ENCODE data around the gene SMARCA4. TPM values are rescaled to one million over a fixed set of nuclear protein-coding genes. Genes with fewer than 3 reads are reported as not detected.

Gene SMARCA4
- total and polyA plus RNA-seq, 7 donors, result 22.5 to 73.9 (median 39.1) TPM

DNA sequence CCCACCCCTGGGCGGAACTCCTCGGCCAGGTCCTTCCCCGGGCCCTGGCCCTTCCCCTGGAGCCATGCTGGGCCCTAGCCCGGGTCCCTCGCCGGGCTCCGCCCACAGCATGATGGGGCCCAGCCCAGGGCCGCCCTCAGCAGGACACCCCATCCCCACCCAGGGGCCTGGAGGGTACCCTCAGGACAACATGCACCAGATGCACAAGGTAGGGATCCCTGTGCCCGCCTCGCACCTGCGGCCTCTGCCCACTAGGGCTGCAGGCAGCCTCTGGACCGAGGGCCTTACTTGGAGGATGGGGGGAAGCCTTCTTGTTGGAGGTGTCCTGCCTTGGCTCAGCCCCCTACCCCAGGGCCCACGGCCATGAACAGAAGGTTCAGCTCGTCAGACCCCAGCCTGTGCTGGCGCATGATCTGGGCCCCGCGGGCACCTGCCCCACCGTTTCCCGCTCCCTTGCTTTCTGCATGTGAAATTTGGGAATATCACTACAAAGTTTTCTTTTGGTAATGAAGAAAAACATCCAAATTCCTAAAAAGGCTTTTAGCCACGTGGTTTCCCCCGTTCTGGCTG, 23.4 kb downstream of the SMARCA4 start:
- no peaks in the 10 kb centered on the region for H3K27me3 ChIP-seq
- TF ChIP-seq POLR2AphosphoS5 (IDR thresholded peaks at IDR 0.05) (no peak), POLR2A (IDR thresholded peaks at IDR 0.05) (no peak), EP300 (IDR thresholded peaks at IDR 0.05) (no peak)
- TF ChIP-seq, protein P1, sequence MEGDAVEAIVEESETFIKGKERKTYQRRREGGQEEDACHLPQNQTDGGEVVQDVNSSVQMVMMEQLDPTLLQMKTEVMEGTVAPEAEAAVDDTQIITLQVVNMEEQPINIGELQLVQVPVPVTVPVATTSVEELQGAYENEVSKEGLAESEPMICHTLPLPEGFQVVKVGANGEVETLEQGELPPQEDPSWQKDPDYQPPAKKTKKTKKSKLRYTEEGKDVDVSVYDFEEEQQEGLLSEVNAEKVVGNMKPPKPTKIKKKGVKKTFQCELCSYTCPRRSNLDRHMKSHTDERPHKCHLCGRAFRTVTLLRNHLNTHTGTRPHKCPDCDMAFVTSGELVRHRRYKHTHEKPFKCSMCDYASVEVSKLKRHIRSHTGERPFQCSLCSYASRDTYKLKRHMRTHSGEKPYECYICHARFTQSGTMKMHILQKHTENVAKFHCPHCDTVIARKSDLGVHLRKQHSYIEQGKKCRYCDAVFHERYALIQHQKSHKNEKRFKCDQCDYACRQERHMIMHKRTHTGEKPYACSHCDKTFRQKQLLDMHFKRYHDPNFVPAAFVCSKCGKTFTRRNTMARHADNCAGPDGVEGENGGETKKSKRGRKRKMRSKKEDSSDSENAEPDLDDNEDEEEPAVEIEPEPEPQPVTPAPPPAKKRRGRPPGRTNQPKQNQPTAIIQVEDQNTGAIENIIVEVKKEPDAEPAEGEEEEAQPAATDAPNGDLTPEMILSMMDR (IDR thresholded peaks at IDR 0.05), result no peak
- H3K4me1 ChIP-seq, result no peaks in the 10 kb centered on the region
- no peak overlapping the region for H3K4me3 ChIP-seq
- WGBS, 2 donors, result 90 to 95% methylated on average over 21 of the region's 21 CpGs
- H3K9me3 ChIP-seq, result no peaks in the 10 kb centered on the region
- H3K27ac ChIP-seq, result no peak overlapping the region
- H3K36me3 ChIP-seq, result peaks cover 8 to 53% (median 32%) of the 10 kb centered on the region in 4 donors
- intact Hi-C loops (cut with DNase I), result no loop called here
- no peak for DNase-seq

DNA sequence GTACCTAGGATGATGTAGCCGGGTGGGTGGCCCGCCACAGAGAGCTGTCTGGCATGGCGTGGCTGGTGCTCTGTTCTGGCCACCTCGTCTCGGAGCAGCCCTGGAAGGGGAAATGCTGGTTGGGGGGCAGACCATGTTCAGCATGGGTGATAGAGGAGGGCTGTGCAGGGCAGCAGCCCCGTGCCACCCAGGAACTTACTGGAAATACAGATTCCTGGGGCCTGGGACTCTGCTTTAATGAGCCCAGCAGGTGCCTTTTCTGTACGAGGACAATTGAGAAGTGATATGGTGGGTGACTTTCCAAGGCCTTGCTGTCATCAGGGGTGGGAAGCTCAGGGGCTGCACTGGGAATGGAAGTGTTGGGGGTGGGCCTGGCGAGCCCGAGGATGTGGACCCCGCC, 24.7 kb downstream of the SMARCA4 start:
- WGBS, 2 donors, result 92% methylated on average over 10 of the region's 10 CpGs
- H3K4me3 ChIP-seq, result no peak overlapping the region
- intact Hi-C loops (cut with DNase I), result no loop called here
- peaks cover 8 to 65% (median 45%) of the 10 kb centered on the region in 4 donors for H3K36me3 ChIP-seq
- no peak for TF ChIP-seq POLR2AphosphoS5 (IDR thresholded peaks at IDR 0.05)
- TF ChIP-seq EP300 (IDR thresholded peaks at IDR 0.05), result no peak
- no peak for TF ChIP-seq POLR2A (IDR thresholded peaks at IDR 0.05)
- TF ChIP-seq, protein P1 (IDR thresholded peaks at IDR 0.05), result no peak
- DNase-seq, result no peak
- H3K27me3 ChIP-seq, result no peaks in the 10 kb centered on the region
- H3K9me3 ChIP-seq, result no peaks in the 10 kb centered on the region
- H3K4me1 ChIP-seq, result no peaks in the 10 kb centered on the region
- H3K27ac ChIP-seq, result no peak overlapping the region

DNA sequence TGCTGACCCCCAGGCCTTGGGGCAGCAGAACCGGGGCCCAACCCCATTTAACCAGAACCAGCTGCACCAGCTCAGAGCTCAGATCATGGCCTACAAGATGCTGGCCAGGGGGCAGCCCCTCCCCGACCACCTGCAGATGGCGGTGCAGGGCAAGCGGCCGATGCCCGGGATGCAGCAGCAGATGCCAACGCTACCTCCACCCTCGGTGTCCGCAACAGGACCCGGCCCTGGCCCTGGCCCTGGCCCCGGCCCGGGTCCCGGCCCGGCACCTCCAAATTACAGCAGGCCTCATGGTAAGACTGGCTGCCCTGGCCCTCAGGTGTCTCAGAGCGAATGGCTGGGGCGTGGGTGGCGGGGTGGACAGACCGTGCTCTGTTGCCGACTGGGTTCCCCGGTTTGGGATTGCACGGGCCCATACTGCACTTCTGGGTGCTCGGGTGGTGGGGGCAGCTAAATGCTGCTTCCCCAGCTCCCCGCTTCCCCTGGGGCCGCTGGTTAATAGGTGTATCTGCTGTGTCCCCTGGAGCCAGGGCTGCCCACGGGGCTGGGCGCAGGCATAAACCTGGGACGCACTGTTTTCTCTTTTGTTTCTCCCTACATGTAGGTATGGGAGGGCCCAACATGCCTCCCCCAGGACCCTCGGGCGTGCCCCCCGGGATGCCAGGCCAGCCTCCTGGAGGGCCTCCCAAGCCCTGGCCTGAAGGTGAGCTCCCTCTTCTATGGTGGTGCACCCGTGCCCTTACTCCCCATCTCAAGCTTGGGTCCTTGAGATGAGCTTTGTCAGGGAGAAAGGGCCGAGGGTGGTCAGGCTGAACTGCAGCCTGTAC, 25.7 kb downstream of the SMARCA4 start:
- Histone ChIP-seq H3K36me3 (peaks cover 8 to 76% (median 54%) of the 10 kb centered on the region in 4 donors), H3K27ac (no peak overlapping the region), H3K4me3 (no peak overlapping the region), H3K27me3 (no peaks in the 10 kb centered on the region), H3K9me3 (no peaks in the 10 kb centered on the region), H3K4me1 (no peaks in the 10 kb centered on the region)
- DNase-seq, result no peak
- intact Hi-C loops (cut with DNase I), result no loop called here
- TF ChIP-seq EP300 (IDR thresholded peaks at IDR 0.05), result no peak
- TF ChIP-seq, protein P1 (IDR thresholded peaks at IDR 0.05), result no peak
- TF ChIP-seq POLR2A (IDR thresholded peaks at IDR 0.05), result no peak
- no peak for TF ChIP-seq POLR2AphosphoS5 (IDR thresholded peaks at IDR 0.05)
- 95 to 96% methylated on average over 32 of the region's 32 CpGs for WGBS, 2 donors

DNA sequence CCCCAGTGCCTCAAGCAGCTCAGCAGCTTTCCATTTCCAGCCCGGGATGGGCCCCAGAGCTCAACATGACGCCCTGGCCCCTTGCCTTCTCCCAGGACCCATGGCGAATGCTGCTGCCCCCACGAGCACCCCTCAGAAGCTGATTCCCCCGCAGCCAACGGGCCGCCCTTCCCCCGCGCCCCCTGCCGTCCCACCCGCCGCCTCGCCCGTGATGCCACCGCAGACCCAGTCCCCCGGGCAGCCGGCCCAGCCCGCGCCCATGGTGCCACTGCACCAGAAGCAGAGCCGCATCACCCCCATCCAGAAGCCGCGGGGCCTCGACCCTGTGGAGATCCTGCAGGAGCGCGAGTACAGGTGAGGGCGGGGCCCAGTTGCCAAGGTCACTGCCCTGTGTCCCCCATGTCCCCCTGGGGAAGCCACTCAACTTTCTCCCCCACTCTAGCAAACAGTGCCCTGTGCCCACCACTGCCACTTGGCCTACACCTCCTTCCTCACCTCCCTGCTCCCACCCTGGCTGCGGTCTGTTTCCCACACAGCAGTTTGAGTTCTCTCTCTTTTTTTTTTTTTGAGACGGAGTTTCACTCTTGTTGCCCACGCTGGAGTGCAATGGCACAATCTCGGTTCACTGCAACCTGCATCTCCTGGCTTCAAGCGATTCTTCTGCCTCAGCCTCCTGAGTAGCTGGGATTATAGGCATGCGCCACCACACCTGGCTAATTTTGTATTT, 26.9 kb downstream of the SMARCA4 start:
- 94 to 96% methylated on average over 32 of the region's 32 CpGs for WGBS, 2 donors
- Histone ChIP-seq H3K9me3 (no peaks in the 10 kb centered on the region), H3K27ac (no peak overlapping the region), H3K4me1 (no peaks in the 10 kb centered on the region), H3K36me3 (peaks cover 8 to 88% (median 57%) of the 10 kb centered on the region in 4 donors), H3K4me3 (no peak overlapping the region), H3K27me3 (no peaks in the 10 kb centered on the region)
- DNase-seq, result no peak
- TF ChIP-seq EP300 (IDR thresholded peaks at IDR 0.05) (no peak), POLR2AphosphoS5 (IDR thresholded peaks at IDR 0.05) (no peak), POLR2A (IDR thresholded peaks at IDR 0.05) (no peak)
- TF ChIP-seq, protein P1 (IDR thresholded peaks at IDR 0.05), result no peak
- intact Hi-C loops (cut with DNase I), result no loop called here
